Ishikawa (cell line): ENCODE measurements around the gene ACSS1.

ENCODE experiments used
- CEBPB ChIP-seq: IDR thresholded peaks from 2 replicates; pipeline ENCODE4 v1.6.1; 2012
- CREB1 ChIP-seq: IDR thresholded peaks from 2 replicates; pipeline ENCODE4 v1.6.1; 2012; ENCODE audit warnings: low read depth
- EGR1 ChIP-seq: IDR thresholded peaks from 2 replicates; pipeline ENCODE4 v1.6.1; 2012
- EP300 ChIP-seq: IDR thresholded peaks from 2 replicates; pipeline ENCODE4 v1.6.1; 2012; ENCODE audit warnings: borderline replicate concordance
- FOXM1 ChIP-seq: IDR thresholded peaks from 2 replicates; pipeline ENCODE4 v1.6.1; 2012; ENCODE audit warnings: low read depth, borderline replicate concordance
- NFIC ChIP-seq: IDR thresholded peaks from 2 replicates; pipeline ENCODE4 v1.6.1; 2012
- RAD21 ChIP-seq: IDR thresholded peaks from 2 replicates; pipeline ENCODE4 v1.6.1; 2012; ENCODE audit warnings: low read depth
- TAF1 ChIP-seq: IDR thresholded peaks from 2 replicates; pipeline ENCODE4 v1.6.1; 2012; ENCODE audit warnings: low read depth, mild to moderate bottlenecking
- TCF12 ChIP-seq: IDR thresholded peaks from 2 replicates; pipeline ENCODE4 v1.6.1; 2012; ENCODE audit warnings: low read depth
- TEAD4 ChIP-seq: IDR thresholded peaks from 2 replicates; pipeline ENCODE4 v1.6.1; 2012
- YY1 ChIP-seq: IDR thresholded peaks from 2 replicates; pipeline ENCODE4 v1.6.1; 2012; ENCODE audit warnings: low read depth
- ZBTB7A ChIP-seq: IDR thresholded peaks from 2 replicates; pipeline ENCODE4 v1.6.1; 2012; ENCODE audit warnings: low read depth
- TF ChIP-seq, protein P1 (sequence below): IDR thresholded peaks from 2 replicates; pipeline ENCODE4 v1.6.1; 2012
- TF ChIP-seq, protein P2 (sequence below): IDR thresholded peaks from 2 replicates; pipeline ENCODE4 v1.6.1; 2012
- TF ChIP-seq, protein P3 (sequence below): IDR thresholded peaks from 2 replicates; pipeline ENCODE4 v1.6.1; 2012; ENCODE audit warnings: low read depth, mild to moderate bottlenecking

ACSS1 gene

DNA sequence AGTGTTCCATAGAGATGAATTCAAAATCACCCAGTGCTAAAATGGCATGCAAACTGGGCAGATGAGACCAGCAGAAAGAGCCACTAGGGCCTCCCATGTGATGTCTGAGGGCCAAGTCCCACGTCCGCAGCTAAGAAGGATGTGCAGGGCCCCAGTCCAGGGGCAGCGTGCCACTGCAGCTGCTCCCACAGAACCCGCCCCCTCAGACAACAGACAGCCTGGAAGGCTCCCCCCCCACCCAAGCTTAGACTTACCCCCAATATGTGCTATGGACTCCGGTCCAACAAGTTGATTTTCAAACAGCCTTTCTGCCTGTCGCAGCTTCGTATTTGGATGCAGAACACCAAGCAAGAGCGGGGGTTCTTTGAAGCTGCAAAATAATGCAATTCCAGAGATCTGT lies 79.4 kb downstream of the ACSS1 start:
- TF ChIP-seq, protein P1, sequence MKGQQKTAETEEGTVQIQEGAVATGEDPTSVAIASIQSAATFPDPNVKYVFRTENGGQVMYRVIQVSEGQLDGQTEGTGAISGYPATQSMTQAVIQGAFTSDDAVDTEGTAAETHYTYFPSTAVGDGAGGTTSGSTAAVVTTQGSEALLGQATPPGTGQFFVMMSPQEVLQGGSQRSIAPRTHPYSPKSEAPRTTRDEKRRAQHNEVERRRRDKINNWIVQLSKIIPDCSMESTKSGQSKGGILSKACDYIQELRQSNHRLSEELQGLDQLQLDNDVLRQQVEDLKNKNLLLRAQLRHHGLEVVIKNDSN, result no peak

DNA sequence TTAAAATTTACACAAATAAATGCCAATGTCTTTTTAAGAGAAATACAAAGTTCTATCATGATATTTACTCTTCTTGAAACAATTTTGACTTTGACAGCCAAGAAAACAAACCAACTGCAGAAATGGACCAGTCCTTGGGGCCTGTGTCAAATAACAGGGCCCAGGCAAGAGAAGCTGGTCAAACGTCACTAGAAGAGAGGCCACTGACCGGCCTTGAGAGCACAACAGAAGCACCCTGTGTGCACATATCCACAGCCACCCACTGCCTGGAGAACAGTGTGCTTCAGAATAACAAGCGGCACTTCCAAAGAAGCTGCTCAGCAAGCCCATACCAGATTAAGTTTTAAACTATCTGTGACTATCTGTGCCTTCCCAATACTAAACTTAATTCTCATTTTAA lies 80.1 kb downstream of the ACSS1 start:
- TF ChIP-seq ZBTB7A (no peak), FOXM1 (no peak), CEBPB (no peak), EP300 (no peak), CREB1 (no peak), NFIC (no peak), YY1 (no peak), TAF1 (no peak), RAD21 (no peak), EGR1 (no peak)
- TF ChIP-seq, protein P2, sequence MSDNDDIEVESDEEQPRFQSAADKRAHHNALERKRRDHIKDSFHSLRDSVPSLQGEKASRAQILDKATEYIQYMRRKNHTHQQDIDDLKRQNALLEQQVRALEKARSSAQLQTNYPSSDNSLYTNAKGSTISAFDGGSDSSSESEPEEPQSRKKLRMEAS, result no peak

DNA sequence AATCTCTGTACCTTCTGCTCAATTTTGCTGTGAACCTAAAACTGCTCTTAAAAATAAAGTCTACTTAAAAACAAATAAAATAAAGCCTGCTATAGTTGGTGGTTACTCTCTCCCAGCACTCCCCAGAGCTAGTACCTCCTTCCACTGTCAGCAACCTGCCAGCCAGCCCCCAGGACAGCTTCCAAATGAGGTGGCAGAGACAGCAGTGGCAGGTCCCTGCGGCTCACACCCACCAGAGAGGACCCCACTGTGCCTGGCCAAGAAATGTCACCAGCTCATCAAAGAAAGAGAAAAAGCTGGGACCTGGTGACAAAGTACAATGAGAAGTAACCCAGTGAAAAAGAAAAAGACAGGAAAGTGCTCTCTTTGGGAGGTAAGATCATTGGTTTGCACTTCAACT lies 80.6 kb downstream of the ACSS1 start:
- no peak for TF ChIP-seq NFIC
- TF ChIP-seq, protein P3, sequence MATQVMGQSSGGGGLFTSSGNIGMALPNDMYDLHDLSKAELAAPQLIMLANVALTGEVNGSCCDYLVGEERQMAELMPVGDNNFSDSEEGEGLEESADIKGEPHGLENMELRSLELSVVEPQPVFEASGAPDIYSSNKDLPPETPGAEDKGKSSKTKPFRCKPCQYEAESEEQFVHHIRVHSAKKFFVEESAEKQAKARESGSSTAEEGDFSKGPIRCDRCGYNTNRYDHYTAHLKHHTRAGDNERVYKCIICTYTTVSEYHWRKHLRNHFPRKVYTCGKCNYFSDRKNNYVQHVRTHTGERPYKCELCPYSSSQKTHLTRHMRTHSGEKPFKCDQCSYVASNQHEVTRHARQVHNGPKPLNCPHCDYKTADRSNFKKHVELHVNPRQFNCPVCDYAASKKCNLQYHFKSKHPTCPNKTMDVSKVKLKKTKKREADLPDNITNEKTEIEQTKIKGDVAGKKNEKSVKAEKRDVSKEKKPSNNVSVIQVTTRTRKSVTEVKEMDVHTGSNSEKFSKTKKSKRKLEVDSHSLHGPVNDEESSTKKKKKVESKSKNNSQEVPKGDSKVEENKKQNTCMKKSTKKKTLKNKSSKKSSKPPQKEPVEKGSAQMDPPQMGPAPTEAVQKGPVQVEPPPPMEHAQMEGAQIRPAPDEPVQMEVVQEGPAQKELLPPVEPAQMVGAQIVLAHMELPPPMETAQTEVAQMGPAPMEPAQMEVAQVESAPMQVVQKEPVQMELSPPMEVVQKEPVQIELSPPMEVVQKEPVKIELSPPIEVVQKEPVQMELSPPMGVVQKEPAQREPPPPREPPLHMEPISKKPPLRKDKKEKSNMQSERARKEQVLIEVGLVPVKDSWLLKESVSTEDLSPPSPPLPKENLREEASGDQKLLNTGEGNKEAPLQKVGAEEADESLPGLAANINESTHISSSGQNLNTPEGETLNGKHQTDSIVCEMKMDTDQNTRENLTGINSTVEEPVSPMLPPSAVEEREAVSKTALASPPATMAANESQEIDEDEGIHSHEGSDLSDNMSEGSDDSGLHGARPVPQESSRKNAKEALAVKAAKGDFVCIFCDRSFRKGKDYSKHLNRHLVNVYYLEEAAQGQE, result no peak
- no peak for TF ChIP-seq TCF12
- TF ChIP-seq EGR1, result no peak
- no peak for TF ChIP-seq ZBTB7A
- TF ChIP-seq, protein P2, result no peak
- no peak for TF ChIP-seq RAD21
- TF ChIP-seq CEBPB, result no peak
- no peak for TF ChIP-seq TAF1
- TF ChIP-seq, protein P1, result no peak
- TF ChIP-seq EP300, result no peak
- no peak for TF ChIP-seq YY1
- TF ChIP-seq FOXM1, result no peak
- no peak for TF ChIP-seq CREB1
- TF ChIP-seq TEAD4, result no peak

DNA sequence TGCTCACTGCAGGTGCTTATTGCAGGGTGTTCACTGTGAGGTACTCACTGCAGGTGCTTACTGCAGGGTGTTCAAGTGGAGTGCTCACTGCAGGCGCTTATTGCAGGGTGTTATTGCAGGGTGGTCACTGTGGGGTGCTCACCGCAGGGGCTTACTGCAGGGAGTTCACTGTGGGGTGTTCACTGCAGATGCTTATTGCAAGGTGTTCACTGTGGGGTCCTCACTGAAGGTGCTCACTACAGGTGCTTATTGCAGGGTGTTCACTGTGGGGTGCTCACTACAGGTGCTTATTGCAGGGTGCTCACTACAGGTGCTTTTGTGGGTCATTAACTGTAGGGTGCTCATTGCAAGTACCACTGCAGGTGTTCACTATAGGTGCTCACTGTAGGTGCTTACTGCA lies 85.6 kb downstream of the ACSS1 start:
- no peak for TF ChIP-seq YY1
- TF ChIP-seq FOXM1, result no peak
- TF ChIP-seq, protein P1, result no peak
- TF ChIP-seq CEBPB, result no peak
- TF ChIP-seq RAD21, result no peak
- TF ChIP-seq NFIC, result no peak
- TF ChIP-seq EP300, result no peak
- TF ChIP-seq, protein P2, result no peak

DNA sequence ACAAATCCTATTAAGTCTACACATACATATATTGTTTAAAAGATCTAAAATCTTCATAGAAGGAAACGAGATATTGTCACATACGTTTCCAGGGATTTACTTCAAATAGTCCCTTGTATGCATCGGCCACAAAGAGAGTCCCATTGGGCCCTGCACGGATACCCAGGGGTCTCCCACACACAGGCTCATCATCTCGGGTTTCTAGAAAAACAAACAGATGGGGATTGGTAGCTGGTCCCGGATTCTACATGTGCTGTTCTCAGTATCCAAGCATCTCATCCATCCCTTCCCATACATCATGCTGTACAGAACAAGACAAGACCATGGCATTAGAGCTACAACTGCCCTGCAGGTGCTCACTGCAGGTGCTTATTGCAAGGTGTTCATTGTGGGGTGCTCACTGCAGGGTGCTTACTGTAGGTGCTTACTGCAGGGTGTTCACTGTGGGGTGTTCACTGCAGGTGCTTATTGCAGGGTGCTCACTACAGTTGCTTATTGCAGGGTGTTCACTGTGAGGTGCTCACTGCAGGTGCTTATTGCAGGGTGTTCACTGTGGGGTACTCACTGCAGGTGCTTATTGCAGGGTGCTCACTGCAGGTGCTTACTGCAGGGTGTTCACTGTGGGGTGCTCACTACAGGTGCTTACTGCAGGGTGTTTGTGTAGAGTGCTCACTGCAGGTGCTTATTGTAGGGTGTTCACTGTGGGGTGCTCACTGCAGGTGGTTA lies 86.4 kb downstream of the ACSS1 start:
- TF ChIP-seq, protein P2, result no peak
- TF ChIP-seq RAD21 (no peak), CREB1 (no peak), TAF1 (no peak), CEBPB (no peak), NFIC (no peak), ZBTB7A (no peak), EP300 (no peak), FOXM1 (no peak), TEAD4 (no peak), TCF12 (no peak), YY1 (no peak)
- TF ChIP-seq, protein P3, result no peak
